Lung (tissue), 12 donors: ENCODE data around the gene ALG11. TPM values are rescaled to one million over a fixed set of nuclear protein-coding genes. Genes with fewer than 3 reads are reported as not detected.

Source experiments
- ATAC-seq: fragments of 200-7000 bp; cut with Tn5 transposase; one replicate; pipeline ENCODE4 v1.9.1; 2020; ENCODE audit warnings: moderate number of reproducible peaks; ENCODE audit not compliant: insufficient read depth, low FRiP score
- DNase-seq, 3 donors: peaks; one replicate each; pipeline ENCODE4 v3.0.0-alpha.2; 2013 to 2017
- H3K27ac ChIP-seq, 2 donors: one replicate each; pipeline ENCODE4 v1.5.1; 2013; ENCODE audit warnings: mild to moderate bottlenecking in 2 of 2, moderate library complexity in 2 of 2, control low read depth in 1 of 2, inconsistent platforms in 1 of 2, low read depth in 1 of 2, low read length in 1 of 2
- H3K27me3 ChIP-seq, 3 donors: one replicate each; pipeline ENCODE4 v1.5.1; 2013; ENCODE audit warnings: low read length in 2 of 3; ENCODE audit not compliant: control insufficient read depth in 3 of 3, insufficient read depth in 3 of 3
- H3K36me3 ChIP-seq, 4 donors: one replicate each; pipeline ENCODE4 v1.5.1; 2013; ENCODE audit warnings: low read length in 4 of 4, mild to moderate bottlenecking in 1 of 4, moderate library complexity in 1 of 4; ENCODE audit not compliant: control insufficient read depth in 4 of 4, insufficient read depth in 4 of 4
- H3K4me1 ChIP-seq, 5 donors: one replicate each; pipeline ENCODE4 v1.5.1; 2013; ENCODE audit warnings: low read length in 5 of 5, mild to moderate bottlenecking in 2 of 5, moderate library complexity in 1 of 5; ENCODE audit not compliant: control insufficient read depth in 5 of 5, insufficient read depth in 5 of 5
- H3K4me3 ChIP-seq: one replicate; pipeline ENCODE4 v1.5.1; 2013; ENCODE audit warnings: mild to moderate bottlenecking, control low read depth, moderate library complexity
- H3K9ac ChIP-seq, 2 donors: one replicate each; pipeline ENCODE4 v1.5.1; 2013; ENCODE audit warnings: low read length in 2 of 2, control low read depth in 1 of 2; ENCODE audit not compliant: insufficient read depth in 1 of 2
- H3K9me3 ChIP-seq, 4 donors: one replicate each; pipeline ENCODE4 v1.5.1; 2013; ENCODE audit warnings: low read length in 3 of 4, mild to moderate bottlenecking in 1 of 4, moderate library complexity in 1 of 4; ENCODE audit not compliant: control insufficient read depth in 4 of 4, insufficient read depth in 3 of 4
- WGBS, 2 donors: extraction: QIAGEN DNeasy Blood & Tissue Kit; methylation state at CpG; one replicate each; pipeline ENCODE4 v1.1.7; 2013; 5-methylcytosine and 5-hydroxymethylcytosine counted together
- polyA plus RNA-seq, 2 donors: library from polyadenylated mRNA; stranded (reverse); fragments of 200-250 nt; gene quantifications; one replicate each; pipeline ENCODE4 v1.2.1, GENCODE V29; 2013
- total RNA-seq, 2 donors: library from RNA; depleted of rRNA in 1 of 2; stranded (reverse); fragments of >200 nt in 1 of 2; gene quantifications; one replicate each; pipeline ENCODE4 v1.2.1, GENCODE V29; 2014 to 2021
- TF ChIP-seq, protein P1 (sequence below): IDR thresholded peaks from 2 replicates; pipeline ENCODE4 v1.5.1; 2012; ENCODE audit warnings: mild to moderate bottlenecking; ENCODE audit errors: control extremely low read depth, extremely low read depth
- donor health status: control.
- donor health status: control.
- donor health status: Bipolar disorder and iron deficiency.
- donor health status: healthy.
- donor health status: DM: yes; HTN: yes; CAD: no.

ALG11 gene
- total and polyA plus RNA-seq, 4 donors, result 5.3 to 31.3 (median 16.5) TPM

DNA sequence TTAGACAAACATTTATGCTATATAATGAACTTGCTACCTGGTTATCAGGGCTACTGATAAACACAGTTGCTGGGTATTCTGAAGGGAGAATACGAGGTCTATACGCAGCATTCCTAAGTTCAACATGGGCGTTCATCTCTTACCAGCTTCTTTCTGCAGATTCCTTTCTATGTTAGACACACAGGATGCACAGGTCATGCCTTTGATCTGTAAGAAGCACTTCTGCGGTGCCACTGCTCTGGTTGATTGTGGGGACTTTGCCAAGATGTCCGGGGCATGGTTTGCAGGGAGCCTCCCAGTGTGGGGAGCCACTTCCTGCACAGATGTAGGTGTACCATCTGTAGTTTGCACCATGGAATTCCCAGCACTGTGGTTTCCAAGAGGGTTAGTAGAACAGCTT, 41.8 kb upstream of the ALG11 start:
- Histone ChIP-seq H3K27ac (no peak overlapping the region), H3K9me3 (no peaks in the 10 kb centered on the region), H3K4me3 (no peak overlapping the region), H3K27me3 (no peaks in the 10 kb centered on the region), H3K9ac (no peak overlapping the region), H3K36me3 (peaks cover 0 to 5% (median 2%) of the 10 kb centered on the region in 4 donors), H3K4me1 (peaks cover 0 to 7% (median 0%) of the 10 kb centered on the region in 5 donors)
- TF ChIP-seq, protein P1, sequence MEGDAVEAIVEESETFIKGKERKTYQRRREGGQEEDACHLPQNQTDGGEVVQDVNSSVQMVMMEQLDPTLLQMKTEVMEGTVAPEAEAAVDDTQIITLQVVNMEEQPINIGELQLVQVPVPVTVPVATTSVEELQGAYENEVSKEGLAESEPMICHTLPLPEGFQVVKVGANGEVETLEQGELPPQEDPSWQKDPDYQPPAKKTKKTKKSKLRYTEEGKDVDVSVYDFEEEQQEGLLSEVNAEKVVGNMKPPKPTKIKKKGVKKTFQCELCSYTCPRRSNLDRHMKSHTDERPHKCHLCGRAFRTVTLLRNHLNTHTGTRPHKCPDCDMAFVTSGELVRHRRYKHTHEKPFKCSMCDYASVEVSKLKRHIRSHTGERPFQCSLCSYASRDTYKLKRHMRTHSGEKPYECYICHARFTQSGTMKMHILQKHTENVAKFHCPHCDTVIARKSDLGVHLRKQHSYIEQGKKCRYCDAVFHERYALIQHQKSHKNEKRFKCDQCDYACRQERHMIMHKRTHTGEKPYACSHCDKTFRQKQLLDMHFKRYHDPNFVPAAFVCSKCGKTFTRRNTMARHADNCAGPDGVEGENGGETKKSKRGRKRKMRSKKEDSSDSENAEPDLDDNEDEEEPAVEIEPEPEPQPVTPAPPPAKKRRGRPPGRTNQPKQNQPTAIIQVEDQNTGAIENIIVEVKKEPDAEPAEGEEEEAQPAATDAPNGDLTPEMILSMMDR, result no peak
- DNase-seq (no peak), ATAC-seq (no peak)
- WGBS, 2 donors, result 41 to 69% methylated on average over 5 of the region's 5 CpGs

DNA sequence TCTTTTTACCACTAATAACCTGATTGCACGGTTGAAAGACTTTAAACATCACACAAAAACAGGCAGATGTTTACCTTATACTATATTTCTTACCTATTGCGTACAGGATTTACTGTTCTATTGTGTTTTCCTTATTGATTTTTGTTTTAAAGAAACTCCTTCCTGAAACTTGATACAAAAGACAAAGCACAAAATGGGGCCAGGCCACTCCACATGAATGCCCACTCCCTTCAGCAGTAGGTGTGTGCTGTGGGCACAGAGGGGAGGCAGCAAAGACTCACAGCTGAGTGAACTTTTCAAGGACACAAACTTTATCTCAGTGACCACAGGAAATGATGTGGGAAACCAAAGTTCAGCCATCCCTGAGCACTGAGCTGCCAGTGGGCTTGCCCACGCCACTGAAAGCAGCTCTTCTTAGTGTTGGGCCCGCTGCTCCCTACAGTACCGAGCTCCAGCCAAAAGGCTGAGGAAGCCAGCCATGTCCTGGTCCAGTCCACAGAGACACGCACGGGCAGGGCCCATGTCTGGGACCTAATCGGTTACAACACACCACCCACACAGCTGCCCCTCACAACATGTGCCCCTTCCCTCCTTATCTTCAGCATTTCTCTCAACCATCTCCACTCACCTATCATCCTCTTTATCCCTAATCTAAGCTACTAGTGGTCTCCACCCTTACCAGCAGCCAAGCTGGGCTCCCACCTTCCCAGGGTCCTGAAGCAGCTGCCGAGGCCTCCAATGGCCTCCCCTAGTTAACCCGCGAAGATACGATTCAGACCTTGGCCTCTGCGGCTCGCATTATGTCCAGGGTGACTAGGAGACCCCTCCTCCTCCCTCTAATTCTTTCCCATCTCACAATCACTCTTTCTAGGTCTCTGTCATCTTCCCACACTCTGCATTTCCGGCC, 40.4 kb upstream of the ALG11 start:
- H3K27me3 ChIP-seq, result no peaks in the 10 kb centered on the region
- TF ChIP-seq, protein P1, result no peak
- peaks cover 0 to 4% (median 0%) of the 10 kb centered on the region in 5 donors for H3K4me1 ChIP-seq
- ATAC-seq (no peak), DNase-seq (no peak)
- peaks cover 0 to 3% (median 1%) of the 10 kb centered on the region in 4 donors for H3K36me3 ChIP-seq
- no peak overlapping the region for H3K9ac ChIP-seq
- H3K27ac ChIP-seq, result no peak overlapping the region
- no peak overlapping the region for H3K4me3 ChIP-seq
- 96 to 97% methylated on average over 15 of the region's 15 CpGs for WGBS, 2 donors
- H3K9me3 ChIP-seq, result no peaks in the 10 kb centered on the region

DNA sequence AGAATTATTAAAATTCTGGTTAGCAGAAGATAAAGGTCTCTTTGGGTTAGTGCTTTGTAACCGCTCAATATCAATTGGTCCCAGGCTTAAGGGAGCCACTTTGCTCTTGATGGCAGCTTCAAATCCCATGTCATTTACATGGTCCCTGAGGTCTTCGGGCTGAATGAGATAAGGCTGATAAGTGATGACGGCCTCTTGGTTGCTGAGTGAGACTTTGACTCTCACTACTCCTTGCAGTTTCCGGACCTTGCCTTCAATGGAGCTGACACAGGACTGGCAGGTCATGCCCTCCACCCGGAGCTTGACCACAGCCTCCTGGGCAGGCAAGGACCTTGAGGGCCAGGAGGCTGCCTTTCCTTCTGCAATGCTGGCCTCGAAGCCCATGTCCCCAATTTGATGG, 37.7 kb upstream of the ALG11 start:
- peaks cover 0 to 3% (median 1%) of the 10 kb centered on the region in 4 donors for H3K36me3 ChIP-seq
- no peak for ATAC-seq
- H3K4me1 ChIP-seq, result peaks cover 0 to 4% (median under 1%) of the 10 kb centered on the region in 5 donors
- no peak overlapping the region for H3K27ac ChIP-seq
- no peaks in the 10 kb centered on the region for H3K9me3 ChIP-seq
- TF ChIP-seq, protein P1, result no peak
- no peaks in the 10 kb centered on the region for H3K27me3 ChIP-seq
- H3K4me3 ChIP-seq, result no peak overlapping the region
- no peak for DNase-seq
- WGBS, 2 donors, result 94 to 95% methylated on average over 6 of the region's 6 CpGs
- H3K9ac ChIP-seq, result no peak overlapping the region
